Mucosa of gallbladder (tissue), 1 donor: ENCODE data around the gene IGF2R. TPM values are rescaled to one million over a fixed set of nuclear protein-coding genes. Genes with fewer than 3 reads are reported as not detected.

Source experiments
- DNase-seq: peaks from one replicate; pipeline ENCODE4 v3.0.0-alpha.2; 2020; ENCODE audit warnings: low spot score
- total RNA-seq: library from RNA; stranded (reverse); gene quantifications from one replicate; pipeline ENCODE4 v1.2.1, GENCODE V29; 2021
- donor health status: DM: no; HTN: no; CAD: no.

The IGF2R gene
- total RNA-seq, 1 donor from 2014 or later = 98.5 TPM

- peak; percentile 48 for DNase-seq
Measured at GRCh38 chr6:159977255-159977903, 8.5 kb downstream of the IGF2R start.

GRCh38 chr6:159977904-159978268 is 9.0 kb downstream of the IGF2R start:
- DNase-seq = no peak

GRCh38 chr6:159978291-159979135 is 9.6 kb downstream of the IGF2R start:
- DNase-seq = no peak

- DNase-seq = no peak
Measured at GRCh38 chr6:159979136-159979874, 10.4 kb downstream of the IGF2R start.

- DNase-seq = no peak
Measured at GRCh38 chr6:159980474-159980873, 11.6 kb downstream of the IGF2R start.

GRCh38 chr6:159981071-159981402 is 12.2 kb downstream of the IGF2R start:
- no peak for DNase-seq

GRCh38 chr6:159981403-159982245 is 12.7 kb downstream of the IGF2R start:
- peak; percentile 47 for DNase-seq

- DNase-seq = no peak
Measured at GRCh38 chr6:159982731-159983506, 14.0 kb downstream of the IGF2R start.

- no peak for DNase-seq
Measured at GRCh38 chr6:159983641-159984080, 14.8 kb downstream of the IGF2R start.

- no peak for DNase-seq
Measured at GRCh38 chr6:159984268-159984786, 15.4 kb downstream of the IGF2R start.

- no peak for DNase-seq
Measured at GRCh38 chr6:159985296-159985945, 16.5 kb downstream of the IGF2R start.

- no peak for DNase-seq
Measured at GRCh38 chr6:159988983-159989454, 20.1 kb downstream of the IGF2R start.

GRCh38 chr6:159989492-159990480 is 20.9 kb downstream of the IGF2R start:
- no peak for DNase-seq

- DNase-seq = no peak
Measured at GRCh38 chr6:159992366-159992765, 23.5 kb downstream of the IGF2R start.

GRCh38 chr6:159995405-159995804 is 26.5 kb downstream of the IGF2R start:
- DNase-seq = no peak

GRCh38 chr6:159996087-159996622 is 27.3 kb downstream of the IGF2R start:
- DNase-seq = no peak

- DNase-seq = no peak
Measured at GRCh38 chr6:159996626-159997497, 28.0 kb downstream of the IGF2R start.
